HCT116 (cell line): Measurements from ENCODE around the gene PTX4. TPM values are rescaled to one million over a fixed set of nuclear protein-coding genes. Genes with fewer than 3 reads are reported as not detected.

Experiments used
- ATAC-seq: fragments of 200-7000 bp; cut with Tn5 transposase; 2 replicates; pipeline ENCODE4 v1.9.1; 2020; ENCODE audit warnings: mild to moderate bottlenecking, moderate library complexity
- BruUV-seq: library from RNA; stranded (reverse); fragments of 400-500 nt; replicated peaks from 2 replicates; lab custom pipeline; 2021; lab: Mats Ljungman, UMichigan
- CTCF ChIA-PET: fragments of 300-600 bp; sonication (Branson Sonifier 250); formaldehyde crosslinking; loops from one replicate; lab custom pipeline; 2021; ENCODE audit warnings: antibody characterized with exemption; lab: Charles Lee
- POLR2A ChIA-PET: fragments of 300-600, 350-600 bp; sonication (Branson Sonifier 250); formaldehyde crosslinking; loops from one replicate; lab custom pipeline; 2021; ENCODE audit warnings: antibody characterized with exemption; lab: Charles Lee
- RAD21 ChIA-PET, 2 experiments: fragments of 300-600 bp; sonication (Branson Sonifier 250); formaldehyde crosslinking; loops; one replicate each; lab custom pipeline; 2023; ENCODE audit warnings: low total read pairs in 2 of 2; ENCODE audit not compliant: uncharacterized antibody in 2 of 2, unreplicated experiment in 2 of 2, low non-redundant PET in 1 of 2; lab: Charles Lee
- DNase-seq: peaks from one replicate; pipeline ENCODE4 v3.0.0-alpha.2; 2010; ENCODE audit warnings: low read depth, low spot score
- H2AFZ ChIP-seq: fragments of 200-600 bp; shearing (Covaris generic), sonication (generic); 2 replicates; pipeline ENCODE4 v1.6.1; 2017; ENCODE audit warnings: low read depth, mixed run types, mixed read lengths, antibody characterized with exemption, low read length; ENCODE audit not compliant: poor library complexity, severe bottlenecking
- H3K27ac ChIP-seq: 2 replicates; pipeline ENCODE4 v1.5.1; 2012; ENCODE audit warnings: low read depth, low read length
- H3K27me3 ChIP-seq: fragments of 200-600 bp; sonication (generic); 2 replicates; pipeline ENCODE4 v1.6.1; 2016; ENCODE audit warnings: mixed run types, low read length, mixed read lengths; ENCODE audit not compliant: insufficient read depth
- H3K36me3 ChIP-seq, 2 experiments: fragments of 200-500 bp in 1 of 2; fragments of 200-600 bp in 1 of 2; sonication (Bioruptor generic) in 1 of 2; sonication (generic) in 1 of 2; 2 replicates each; pipeline versions ENCODE4 v1.5.1 to v1.6.1; 2014 to 2016; ENCODE audit warnings: low read length in 2 of 2, inconsistent platforms in 1 of 2, mixed read lengths in 1 of 2, mixed run types in 1 of 2; ENCODE audit not compliant: insufficient read depth in 2 of 2, control insufficient read depth in 1 of 2
- H3K4me1 ChIP-seq, 2 experiments: fragments of 200-600 bp in 1 of 2; sonication (generic) in 1 of 2; 2 replicates each; pipeline versions ENCODE4 v1.5.1 to v1.6.1; 2012 to 2017; ENCODE audit warnings: low read length in 2 of 2, inconsistent platforms in 1 of 2, mild to moderate bottlenecking in 1 of 2, mixed read lengths in 1 of 2, mixed run types in 1 of 2, moderate library complexity in 1 of 2; ENCODE audit not compliant: insufficient read depth in 2 of 2, control insufficient read depth in 1 of 2
- H3K4me2 ChIP-seq: fragments of 200-600 bp; sonication (generic); 2 replicates; pipeline ENCODE4 v1.6.1; 2017; ENCODE audit warnings: mixed run types, low read length, mixed read lengths
- H3K4me3 ChIP-seq, 2 experiments: fragments of 200-600 bp in 1 of 2; sonication (generic) in 1 of 2; replicated peaks in 1 of 2; 2 replicates each; pipeline ENCODE4 v1.5.1; 2011 to 2016; ENCODE audit warnings: low read length in 2 of 2, control low read depth in 1 of 2, low read depth in 1 of 2, mild to moderate bottlenecking in 1 of 2, mixed read lengths in 1 of 2, mixed run types in 1 of 2
- H3K79me2 ChIP-seq: fragments of 200-600 bp; sonication (generic); 2 replicates; pipeline ENCODE4 v1.6.1; 2017; ENCODE audit warnings: mild to moderate bottlenecking, mixed run types, low read length, moderate library complexity, mixed read lengths; ENCODE audit not compliant: insufficient read depth
- H3K9ac ChIP-seq: fragments of 200-600 bp; sonication (generic); 2 replicates; pipeline ENCODE4 v1.6.1; 2016; ENCODE audit warnings: low read length, mixed read lengths
- H3K9me2 ChIP-seq: fragments of 200-600 bp; sonication (generic), shearing (Covaris generic); 2 replicates; pipeline ENCODE4 v1.6.1; 2017; ENCODE audit warnings: mixed run types, mild to moderate bottlenecking, moderate library complexity; ENCODE audit not compliant: insufficient read depth
- H3K9me3 ChIP-seq, 2 experiments: fragments of 200-500 bp in 1 of 2; fragments of 200-600 bp in 1 of 2; sonication (Bioruptor generic) in 1 of 2; sonication (generic) in 1 of 2; 2 replicates each; pipeline ENCODE4 v1.6.1; 2014 to 2017; ENCODE audit warnings: low read length in 2 of 2, mixed read lengths in 2 of 2, inconsistent platforms in 1 of 2, low read depth in 1 of 2, mild to moderate bottlenecking in 1 of 2, mixed run types in 1 of 2, moderate library complexity in 1 of 2; ENCODE audit not compliant: control insufficient read depth in 1 of 2, insufficient read depth in 1 of 2
- H4K20me1 ChIP-seq: fragments of 200-600 bp; sonication (generic), shearing (Covaris generic); 2 replicates; pipeline ENCODE4 v1.6.1; 2017; ENCODE audit warnings: mixed run types, mild to moderate bottlenecking, moderate library complexity; ENCODE audit not compliant: insufficient read depth
- CEBPB ChIP-seq: IDR thresholded peaks from 2 replicates; pipeline ENCODE4 v1.6.1; 2012; ENCODE audit warnings: low read depth
- CTCF ChIP-seq, 3 experiments: fragments of 200-600 bp in 1 of 3; sonication (generic) in 1 of 3; IDR thresholded peaks in 2 of 3; conservative IDR thresholded peaks in 1 of 3; 2 replicates each; pipeline ENCODE4 v1.5.1; 2012 to 2017; ENCODE audit warnings: low read depth in 2 of 3, low read length in 2 of 3, antibody characterized with exemption in 1 of 3, borderline replicate concordance in 1 of 3, control low read depth in 1 of 3, mild to moderate bottlenecking in 1 of 3, mixed read lengths in 1 of 3, mixed run types in 1 of 3, moderate library complexity in 1 of 3; ENCODE audit not compliant: insufficient read depth in 1 of 3
- EGR1 ChIP-seq: IDR thresholded peaks from 2 replicates; pipeline ENCODE4 v1.6.1; 2012; ENCODE audit warnings: low read depth
- EZH2 ChIP-seq: fragments of 200-600 bp; sonication (generic); IDR thresholded peaks from 2 replicates; pipeline ENCODE4 v1.6.1; 2017; ENCODE audit warnings: antibody characterized with exemption, mixed run types
- EZH2phosphoT487 ChIP-seq: fragments of 200-600 bp; IDR thresholded peaks from 2 replicates; pipeline ENCODE4 v1.6.1; 2018; ENCODE audit warnings: antibody characterized with exemption, borderline replicate concordance
- FOSL1 ChIP-seq: IDR thresholded peaks from 2 replicates; pipeline ENCODE4 v1.6.1; 2012; ENCODE audit warnings: low read depth
- MAX ChIP-seq: IDR thresholded peaks from 2 replicates; pipeline ENCODE4 v1.6.1; 2012
- POLR2A ChIP-seq: IDR thresholded peaks from 2 replicates; pipeline ENCODE4 v1.7.0; 2011; ENCODE audit warnings: borderline replicate concordance; ENCODE audit not compliant: insufficient read depth, insufficient read length; ENCODE audit errors: extremely low read depth
- POLR2AphosphoS5 ChIP-seq: IDR thresholded peaks from 2 replicates; pipeline ENCODE4 v1.6.1; 2011; ENCODE audit warnings: mild to moderate bottlenecking, low read depth, low read length, moderate library complexity
- RAD21 ChIP-seq: IDR thresholded peaks from 2 replicates; pipeline ENCODE4 v1.6.1; 2012; ENCODE audit warnings: low read depth, mild to moderate bottlenecking
- REST ChIP-seq: IDR thresholded peaks from 2 replicates; pipeline ENCODE4 v1.6.1; 2012; ENCODE audit warnings: low read depth
- SIN3A ChIP-seq: IDR thresholded peaks from 2 replicates; pipeline ENCODE4 v1.6.1; 2012; ENCODE audit warnings: low read depth
- SP1 ChIP-seq: IDR thresholded peaks from 2 replicates; pipeline ENCODE4 v1.6.1; 2012; ENCODE audit warnings: low read depth
- SRF ChIP-seq: IDR thresholded peaks from 2 replicates; pipeline ENCODE4 v1.6.1; 2012; ENCODE audit warnings: low read depth
- TCF7L2 ChIP-seq: IDR thresholded peaks from 2 replicates; pipeline ENCODE4 v1.7.0; 2011; ENCODE audit warnings: borderline replicate concordance, inconsistent platforms; ENCODE audit not compliant: insufficient read depth, insufficient read length; ENCODE audit errors: extremely low read depth
- YY1 ChIP-seq: IDR thresholded peaks from 2 replicates; pipeline ENCODE4 v1.6.1; 2011; ENCODE audit warnings: low read length, low read depth, moderate library complexity, mild to moderate bottlenecking; ENCODE audit not compliant: insufficient replicate concordance; ENCODE audit errors: extremely low read depth
- ZBTB33 ChIP-seq: IDR thresholded peaks from 2 replicates; pipeline ENCODE4 v1.6.1; 2011; ENCODE audit warnings: mild to moderate bottlenecking, low read length, moderate library complexity; ENCODE audit not compliant: insufficient replicate concordance; ENCODE audit errors: extremely low read depth
- ZFX ChIP-seq: fragments of 450-650 bp; IDR thresholded peaks from 2 replicates; pipeline ENCODE4 v1.6.1; 2017
- intact Hi-C: fragments of 100-400 bp; cut with micrococcal nuclease; formaldehyde crosslinking; loops from 2 replicates; pipeline ENCODE4 v1.10.0; 2022
- total RNA-seq: library from RNA; stranded (reverse); gene quantifications from one replicate; pipeline ENCODE4 v1.2.1, GENCODE V29; 2021; ENCODE audit not compliant: unreplicated experiment

Gene PTX4
- total RNA-seq, 1 experiment from 2014 or later: not detected

GRCh38 chr16:1436731-1437355 is 51.9 kb downstream of the PTX4 start:
- DNase-seq (no peak), ATAC-seq (no peak)
- TF ChIP-seq TCF7L2 (no peak), POLR2A (no peak), YY1 (no peak), EGR1 (no peak), CEBPB (no peak), RAD21 (no peak), SRF (no peak), REST (no peak), SIN3A (no peak), EZH2 (no peak), CTCF (IDR thresholded peaks at IDR 0.05 in 2 of 3, conservative IDR thresholded peaks at IDR 0.05 in 1 of 3; ENCODE audit: borderline replicate concordance in 1 of 3, insufficient read depth in 1 of 3, low read depth in 2 of 3, low read length in 2 of 3) (no peak), SP1 (no peak), ZFX (no peak), FOSL1 (no peak), MAX (no peak), ZBTB33 (no peak), POLR2AphosphoS5 (no peak), EZH2phosphoT487 (no peak)
- Histone ChIP-seq H3K9me2 (no peaks in the 10 kb centered on the region), H3K9ac (no peak overlapping the region), H4K20me1 (no peaks in the 10 kb centered on the region), H3K4me3 (no peak overlapping the region), H3K4me1 (no peaks in the 10 kb centered on the region), H3K4me2 (no peak overlapping the region), H3K36me3 (no peaks in the 10 kb centered on the region), H3K27ac (no peak overlapping the region), H3K9me3 (no peaks in the 10 kb centered on the region), H3K27me3 (no peaks in the 10 kb centered on the region), H2AFZ (no peak overlapping the region), H3K79me2 (no peaks in the 10 kb centered on the region)
- CTCF ChIA-PET: no interaction called here
- intact Hi-C loops: no loop called here
- no TSS peak for BruUV-seq
- POLR2A ChIA-PET: no interaction called here
- RAD21 ChIA-PET: no interaction called here
